Tibial artery (tissue), 4 donors: ENCODE data around the gene POP4.

ENCODE experiments used
- DNase-seq, 2 donors: peaks; one replicate each; pipeline ENCODE4 v3.0.0-alpha.2; 2019
- H3K27ac ChIP-seq, 2 donors: fragments of 200-600 bp; sonication (generic) in 1 of 2; 1 replicate in 1 of 2; 2 replicates in 1 of 2; pipeline ENCODE4 v1.5.1; 2018 to 2019; ENCODE audit warnings: mild to moderate bottlenecking in 1 of 2
- H3K27me3 ChIP-seq, 2 donors: fragments of 200-600 bp; sonication (generic) in 1 of 2; one replicate each; pipeline versions ENCODE4 v1.5.1 to v1.6.0; 2016 to 2019
- H3K36me3 ChIP-seq, 3 donors: fragments of 200-600 bp; sonication (generic) in 2 of 3; one replicate each; pipeline ENCODE4 v1.5.1; 2016 to 2019; ENCODE audit warnings: mild to moderate bottlenecking in 2 of 3
- H3K4me1 ChIP-seq, 4 donors: fragments of 200-600 bp; sonication (generic) in 2 of 4; 1 replicate in 3 of 4; 2 replicates in 1 of 4; pipeline ENCODE4 v1.5.1; 2016 to 2019
- H3K4me3 ChIP-seq, 2 donors: fragments of 200-600 bp; sonication (generic) in 1 of 2; 1 replicate in 1 of 2; 2 replicates in 1 of 2; pipeline ENCODE4 v1.5.1; 2018 to 2019; ENCODE audit warnings: mild to moderate bottlenecking in 2 of 2
- H3K9me3 ChIP-seq, 3 donors: fragments of 200-600 bp; sonication (generic) in 1 of 3; one replicate each; pipeline ENCODE4 v1.5.1; 2016 to 2019
- intact Hi-C: fragments of 100-400 bp; cut with DNase I; formaldehyde crosslinking; loops from one replicate; pipeline ENCODE4 v1.15.0; 2023; ENCODE audit warnings: low total_unique reads
- TF ChIP-seq, protein P1 (sequence below), 2 experiments: fragments of 200-600 bp in 1 of 2; fragments of 450-650 bp in 1 of 2; IDR thresholded peaks; one replicate each; pipeline ENCODE4 v1.5.1; 2017 to 2019; ENCODE audit warnings: antibody characterized with exemption in 2 of 2, mild to moderate bottlenecking in 1 of 2, moderate library complexity in 1 of 2

The POP4 gene

DNA sequence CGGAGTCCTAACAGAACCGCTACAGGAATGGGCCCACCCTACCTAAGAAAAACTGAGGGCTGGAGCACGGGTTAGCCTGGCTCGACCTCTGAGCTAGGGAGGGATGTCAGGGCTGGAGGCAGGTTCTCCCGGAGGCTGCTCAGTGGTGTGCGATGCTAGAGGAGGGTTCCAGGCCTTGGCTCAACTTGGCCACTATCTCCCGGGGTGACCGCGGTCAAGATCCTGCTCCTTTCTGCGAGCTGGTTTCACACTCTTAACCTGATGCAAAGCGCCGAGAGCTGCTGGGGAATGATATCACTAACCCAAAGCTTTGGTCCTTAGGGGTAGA, 301 bp downstream of the POP4 start:
- peak overlapping the region; percentile 88 to 95 for H3K27ac ChIP-seq
- peaks cover 16 to 28% (median 20%) of the 10 kb centered on the region in 3 donors for H3K36me3 ChIP-seq
- intact Hi-C loops = no loop called here
- peaks cover 0 to 17% (median 14%) of the 10 kb centered on the region in 4 donors for H3K4me1 ChIP-seq
- no peak for DNase-seq
- TF ChIP-seq, protein P1, sequence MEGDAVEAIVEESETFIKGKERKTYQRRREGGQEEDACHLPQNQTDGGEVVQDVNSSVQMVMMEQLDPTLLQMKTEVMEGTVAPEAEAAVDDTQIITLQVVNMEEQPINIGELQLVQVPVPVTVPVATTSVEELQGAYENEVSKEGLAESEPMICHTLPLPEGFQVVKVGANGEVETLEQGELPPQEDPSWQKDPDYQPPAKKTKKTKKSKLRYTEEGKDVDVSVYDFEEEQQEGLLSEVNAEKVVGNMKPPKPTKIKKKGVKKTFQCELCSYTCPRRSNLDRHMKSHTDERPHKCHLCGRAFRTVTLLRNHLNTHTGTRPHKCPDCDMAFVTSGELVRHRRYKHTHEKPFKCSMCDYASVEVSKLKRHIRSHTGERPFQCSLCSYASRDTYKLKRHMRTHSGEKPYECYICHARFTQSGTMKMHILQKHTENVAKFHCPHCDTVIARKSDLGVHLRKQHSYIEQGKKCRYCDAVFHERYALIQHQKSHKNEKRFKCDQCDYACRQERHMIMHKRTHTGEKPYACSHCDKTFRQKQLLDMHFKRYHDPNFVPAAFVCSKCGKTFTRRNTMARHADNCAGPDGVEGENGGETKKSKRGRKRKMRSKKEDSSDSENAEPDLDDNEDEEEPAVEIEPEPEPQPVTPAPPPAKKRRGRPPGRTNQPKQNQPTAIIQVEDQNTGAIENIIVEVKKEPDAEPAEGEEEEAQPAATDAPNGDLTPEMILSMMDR (IDR thresholded peaks at IDR 0.05) = no peak
- no peaks in the 10 kb centered on the region for H3K9me3 ChIP-seq
- peak overlapping the region; percentile 74 to 93 for H3K4me3 ChIP-seq
- H3K27me3 ChIP-seq = no peaks in the 10 kb centered on the region

DNA sequence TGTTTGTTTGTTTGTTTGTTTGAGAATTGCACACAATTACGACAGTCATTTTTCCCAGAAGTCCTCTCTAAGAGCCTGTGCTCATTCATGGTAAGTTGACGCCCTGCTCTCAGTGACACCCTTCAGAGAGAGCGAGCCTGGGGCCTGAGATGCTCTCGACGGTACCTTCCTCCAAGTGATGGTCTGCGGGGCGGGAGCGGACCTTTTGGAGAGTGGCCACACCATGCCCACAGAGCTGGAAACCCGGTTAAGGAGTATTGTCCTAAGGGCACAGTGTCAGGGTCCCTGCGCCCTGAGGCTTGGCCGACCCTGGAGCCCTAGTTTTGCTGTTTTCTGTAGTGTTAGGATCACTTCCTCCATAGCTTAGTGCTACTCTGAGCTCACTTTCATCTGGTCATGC, 3.6 kb downstream of the POP4 start:
- intact Hi-C loops = loop anchor here (5.0 kb wide), 1 partner anchor 83 kb away; no protein-coding TSS in a partner anchor
- no peak overlapping the region for H3K27ac ChIP-seq

DNA sequence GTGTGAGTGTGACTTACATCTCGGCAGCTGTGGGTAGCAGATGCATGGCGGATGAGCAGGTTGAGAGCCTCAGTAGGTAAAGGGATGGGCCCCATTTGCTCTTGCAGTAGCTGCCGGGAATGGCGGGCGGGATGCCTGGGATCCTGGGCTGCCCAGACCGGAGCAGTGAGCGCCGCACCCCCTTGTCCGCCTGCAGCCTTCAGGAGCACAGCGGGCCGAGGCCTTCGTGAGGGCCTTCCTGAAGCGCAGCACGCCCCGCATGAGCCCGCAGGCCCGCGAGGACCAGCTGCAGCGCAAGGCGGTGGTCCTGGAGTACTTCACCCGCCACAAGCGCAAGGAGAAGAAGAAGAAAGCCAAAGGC, 4.1 kb downstream of the POP4 start:
- no peaks in the 10 kb centered on the region for H3K9me3 ChIP-seq
- TF ChIP-seq, protein P1 (IDR thresholded peaks at IDR 0.05) = no peak
- H3K4me1 ChIP-seq = peaks cover 0 to 14% (median 11%) of the 10 kb centered on the region in 4 donors
- peaks cover 48 to 66% (median 57%) of the 10 kb centered on the region in 3 donors for H3K36me3 ChIP-seq
- H3K4me3 ChIP-seq = no peak overlapping the region
- intact Hi-C loops = loop anchor here (5.0 kb wide), 1 partner anchor 82 kb away; no protein-coding TSS in a partner anchor
- no peaks in the 10 kb centered on the region for H3K27me3 ChIP-seq
- no peak overlapping the region for H3K27ac ChIP-seq
- DNase-seq = peak in 1 of 2 donors; percentile 60

More for the DNA sequence above, 3.6 kb downstream of the POP4 start:
- Histone ChIP-seq H3K4me3 (no peak overlapping the region), H3K9me3 (no peaks in the 10 kb centered on the region), H3K27me3 (no peaks in the 10 kb centered on the region), H3K36me3 (peaks cover 48 to 60% (median 52%) of the 10 kb centered on the region in 3 donors), H3K4me1 (peaks cover 0 to 17% (median 14%) of the 10 kb centered on the region in 4 donors)
- TF ChIP-seq, protein P1 (IDR thresholded peaks at IDR 0.05) = no peak
- peak in 1 of 2 donors; percentile 47 for DNase-seq

DNA sequence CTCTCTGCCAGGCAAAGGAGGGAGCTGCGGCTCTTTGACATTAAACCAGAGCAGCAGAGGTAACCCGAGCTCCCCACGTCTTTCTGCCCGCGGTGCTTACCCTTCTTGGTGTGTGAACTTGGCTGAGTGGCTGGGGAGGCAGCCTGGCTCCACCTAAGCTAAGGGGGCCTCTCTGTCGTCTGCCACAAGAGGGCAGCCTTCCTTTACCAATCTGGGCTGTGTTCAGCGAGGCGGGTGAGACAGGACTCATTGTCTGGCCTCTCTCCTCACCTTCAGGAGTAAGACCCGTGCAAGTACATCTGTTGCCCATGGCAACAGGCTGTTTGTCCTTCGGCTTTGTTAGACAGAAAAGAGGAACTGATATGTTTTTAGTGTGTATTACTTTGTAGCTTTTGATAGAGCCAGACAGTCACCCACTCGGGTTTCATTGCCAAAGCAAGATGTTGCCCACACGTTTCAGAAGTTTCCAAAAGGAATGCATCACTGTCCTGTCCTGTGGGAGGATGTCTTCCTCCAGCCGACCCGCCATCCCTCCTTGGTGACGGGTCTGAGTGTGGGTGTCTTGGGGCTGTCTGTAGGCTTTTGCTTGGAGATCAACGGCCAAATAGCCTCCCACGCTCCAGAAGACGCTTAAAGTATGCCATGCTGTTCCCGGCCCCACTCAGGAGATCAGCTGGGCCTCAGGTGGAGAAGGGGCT, 4.6 kb downstream of the POP4 start:
- Histone ChIP-seq H3K4me3 (no peak overlapping the region), H3K4me1 (peaks cover 0 to 9% (median 6%) of the 10 kb centered on the region in 4 donors), H3K36me3 (peaks cover 48 to 71% (median 62%) of the 10 kb centered on the region in 3 donors), H3K27me3 (no peaks in the 10 kb centered on the region), H3K27ac (no peak overlapping the region), H3K9me3 (no peaks in the 10 kb centered on the region)
- DNase-seq = peak; percentile 84 to 86
- intact Hi-C loops = loop anchor here (5.0 kb wide), 1 partner anchor 82 kb away; no protein-coding TSS in a partner anchor
- TF ChIP-seq, protein P1 (IDR thresholded peaks at IDR 0.05) = peak; percentile 83 to 88

DNA sequence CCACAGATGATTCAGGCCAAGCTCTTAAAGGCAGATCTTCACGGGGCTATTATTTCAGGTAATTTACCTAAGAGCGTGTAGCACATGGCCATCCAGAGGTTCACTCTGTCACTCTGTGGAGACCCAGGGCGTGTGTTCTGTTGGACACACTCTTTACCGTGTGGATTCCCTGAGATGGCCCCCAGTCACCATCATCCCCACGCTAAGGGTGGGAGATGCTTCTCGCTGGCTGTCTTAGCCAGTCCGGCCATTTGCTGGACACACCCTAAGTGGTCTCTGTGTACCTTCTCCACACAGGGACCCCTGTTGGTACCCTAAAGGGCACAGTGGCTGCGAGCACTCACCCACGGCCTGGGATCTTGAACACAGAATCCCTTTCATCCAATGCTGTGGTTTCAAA, 6.0 kb downstream of the POP4 start:
- no peak for DNase-seq
- Histone ChIP-seq H3K9me3 (no peaks in the 10 kb centered on the region), H3K27ac (no peak overlapping the region), H3K27me3 (no peaks in the 10 kb centered on the region), H3K36me3 (peaks cover 53 to 83% (median 69%) of the 10 kb centered on the region in 3 donors), H3K4me3 (no peak overlapping the region), H3K4me1 (peaks cover 0 to 2% (median under 1%) of the 10 kb centered on the region in 4 donors)
- intact Hi-C loops = loop anchor here (5.0 kb wide), 1 partner anchor 80 kb away; no protein-coding TSS in a partner anchor
- TF ChIP-seq, protein P1 (IDR thresholded peaks at IDR 0.05) = no peak
